ENCODE results near the gene C1orf87.

The C1orf87 gene

DNA sequence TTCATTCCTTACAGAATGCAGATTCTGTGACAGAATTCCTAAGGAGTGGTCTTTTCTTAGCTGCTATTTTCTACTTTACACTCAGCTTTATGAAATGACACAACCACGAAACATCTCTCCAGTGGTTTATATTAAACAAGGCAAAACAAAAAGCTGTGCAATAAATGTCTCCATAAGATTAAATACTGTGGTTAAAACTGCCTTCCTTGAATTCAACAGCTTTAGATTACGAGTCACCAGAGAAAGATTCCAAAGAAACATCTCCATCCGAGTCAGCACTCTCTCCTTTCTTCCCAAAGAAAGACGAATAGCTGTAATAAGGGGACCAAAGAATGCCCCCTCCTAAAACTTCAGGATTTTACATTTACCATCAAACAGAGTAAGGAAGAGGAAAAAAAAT is 4.6 kb upstream of the C1orf87 start:
- no peaks in the 10 kb centered on the region for H3K36me3 ChIP-seq (ENCODE audit: low read length)
- no peaks in the 10 kb centered on the region for H3K27me3 ChIP-seq (ENCODE audit: low read length)
- no peak overlapping the region for H3K4me2 ChIP-seq (ENCODE audit: low read depth, low read length, poor library complexity, severe bottlenecking)
- no peaks in the 10 kb centered on the region for H3K9me2 ChIP-seq (replicated peaks; ENCODE audit: insufficient read depth, low read length)
- no peaks in the 10 kb centered on the region for H3K79me2 ChIP-seq (ENCODE audit: insufficient read depth, low read length)
- H4K20me1 ChIP-seq (ENCODE audit: low read depth, low read length) = no peaks in the 10 kb centered on the region
- H3K9ac ChIP-seq (ENCODE audit: low read length) = no peak overlapping the region
- H3K27ac ChIP-seq (ENCODE audit: low read depth, low read length) = no peak overlapping the region
- no peak for TF ChIP-seq EZH2phosphoT487 (conservative IDR thresholded peaks at IDR 0.05; ENCODE audit: low read length)
- TF ChIP-seq, protein P1, sequence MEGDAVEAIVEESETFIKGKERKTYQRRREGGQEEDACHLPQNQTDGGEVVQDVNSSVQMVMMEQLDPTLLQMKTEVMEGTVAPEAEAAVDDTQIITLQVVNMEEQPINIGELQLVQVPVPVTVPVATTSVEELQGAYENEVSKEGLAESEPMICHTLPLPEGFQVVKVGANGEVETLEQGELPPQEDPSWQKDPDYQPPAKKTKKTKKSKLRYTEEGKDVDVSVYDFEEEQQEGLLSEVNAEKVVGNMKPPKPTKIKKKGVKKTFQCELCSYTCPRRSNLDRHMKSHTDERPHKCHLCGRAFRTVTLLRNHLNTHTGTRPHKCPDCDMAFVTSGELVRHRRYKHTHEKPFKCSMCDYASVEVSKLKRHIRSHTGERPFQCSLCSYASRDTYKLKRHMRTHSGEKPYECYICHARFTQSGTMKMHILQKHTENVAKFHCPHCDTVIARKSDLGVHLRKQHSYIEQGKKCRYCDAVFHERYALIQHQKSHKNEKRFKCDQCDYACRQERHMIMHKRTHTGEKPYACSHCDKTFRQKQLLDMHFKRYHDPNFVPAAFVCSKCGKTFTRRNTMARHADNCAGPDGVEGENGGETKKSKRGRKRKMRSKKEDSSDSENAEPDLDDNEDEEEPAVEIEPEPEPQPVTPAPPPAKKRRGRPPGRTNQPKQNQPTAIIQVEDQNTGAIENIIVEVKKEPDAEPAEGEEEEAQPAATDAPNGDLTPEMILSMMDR (IDR thresholded peaks at IDR 0.05; ENCODE audit: insufficient read depth, low read length, poor library complexity, severe bottlenecking) = no peak
- H2AFZ ChIP-seq (ENCODE audit: low read depth, low read length, severe bottlenecking) = no peak overlapping the region
- H3F3A ChIP-seq (ENCODE audit: insufficient read depth) = no peaks in the 10 kb centered on the region
- H3K4me3 ChIP-seq (ENCODE audit: insufficient read depth, low read length, poor library complexity, severe bottlenecking) = no peak overlapping the region
- no peaks in the 10 kb centered on the region for H3K9me3 ChIP-seq (ENCODE audit: insufficient read depth, low read length)

DNA sequence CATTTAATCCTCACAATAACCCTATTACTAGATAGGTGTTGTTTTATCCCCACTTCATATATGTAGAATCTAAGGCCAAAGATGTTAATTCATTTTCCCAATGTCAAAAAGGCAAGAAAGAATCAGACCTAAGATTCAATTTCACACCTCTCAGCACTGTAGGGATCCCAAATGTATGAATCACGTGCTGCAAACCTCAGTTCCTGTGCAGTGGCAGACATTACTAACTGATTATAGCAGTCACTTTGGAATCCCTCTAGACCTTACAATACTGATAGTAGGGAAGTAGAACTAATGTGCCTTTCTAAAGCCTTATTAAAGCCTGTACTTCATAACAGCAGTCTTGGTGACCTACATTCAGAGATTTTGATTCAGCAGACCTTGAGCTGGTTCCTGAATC is 2.3 kb downstream of the C1orf87 start:
- H3K9me3 ChIP-seq (ENCODE audit: insufficient read depth, low read length) = no peaks in the 10 kb centered on the region

DNA sequence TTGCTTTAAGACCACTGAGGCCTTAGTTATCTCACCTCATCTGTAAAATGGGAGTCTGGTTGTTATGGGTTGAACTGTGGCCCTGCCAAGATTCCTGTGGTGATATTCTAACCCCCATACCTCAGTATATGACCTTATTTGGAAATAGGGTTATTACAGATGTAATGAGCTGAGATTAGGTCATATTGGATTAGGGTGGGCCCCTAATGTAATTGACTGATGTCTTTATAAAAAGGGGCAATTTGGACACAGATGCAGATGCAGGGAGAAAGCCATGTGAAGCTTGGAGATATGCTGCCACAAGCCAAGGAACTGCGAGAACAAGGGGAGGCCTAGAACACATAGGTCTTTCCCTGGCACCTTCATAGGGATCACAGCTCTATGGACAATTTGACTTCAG is 3.9 kb downstream of the C1orf87 start:
- Histone ChIP-seq H3K4me2 (ENCODE audit: low read depth, low read length, poor library complexity, severe bottlenecking) (no peak overlapping the region), H3K36me3 (ENCODE audit: low read length) (no peaks in the 10 kb centered on the region), H3K4me3 (ENCODE audit: insufficient read depth, low read length, poor library complexity, severe bottlenecking) (no peak overlapping the region), H3K9ac (ENCODE audit: low read length) (no peak overlapping the region), H3K9me3 (ENCODE audit: insufficient read depth, low read length) (no peaks in the 10 kb centered on the region), H3K9me2 (replicated peaks; ENCODE audit: insufficient read depth, low read length) (no peaks in the 10 kb centered on the region), H3K79me2 (ENCODE audit: insufficient read depth, low read length) (no peaks in the 10 kb centered on the region), H3K27me3 (ENCODE audit: low read length) (no peaks in the 10 kb centered on the region), H3K27ac (ENCODE audit: low read depth, low read length) (no peak overlapping the region), H3F3A (ENCODE audit: insufficient read depth) (no peaks in the 10 kb centered on the region), H4K20me1 (ENCODE audit: low read depth, low read length) (no peaks in the 10 kb centered on the region), H2AFZ (ENCODE audit: low read depth, low read length, severe bottlenecking) (no peak overlapping the region)
- no peak for TF ChIP-seq EZH2phosphoT487 (conservative IDR thresholded peaks at IDR 0.05; ENCODE audit: low read length)
- TF ChIP-seq, protein P1 (IDR thresholded peaks at IDR 0.05; ENCODE audit: insufficient read depth, low read length, poor library complexity, severe bottlenecking) = no peak

More for the DNA sequence above, 2.3 kb downstream of the C1orf87 start:
- Histone ChIP-seq H3K36me3 (ENCODE audit: low read length) (no peaks in the 10 kb centered on the region), H3K9me2 (replicated peaks; ENCODE audit: insufficient read depth, low read length) (no peaks in the 10 kb centered on the region), H3K79me2 (ENCODE audit: insufficient read depth, low read length) (no peaks in the 10 kb centered on the region), H4K20me1 (ENCODE audit: low read depth, low read length) (no peaks in the 10 kb centered on the region), H3K9ac (ENCODE audit: low read length) (no peak overlapping the region), H3K4me3 (ENCODE audit: insufficient read depth, low read length, poor library complexity, severe bottlenecking) (no peak overlapping the region), H2AFZ (ENCODE audit: low read depth, low read length, severe bottlenecking) (no peak overlapping the region), H3K27me3 (ENCODE audit: low read length) (no peaks in the 10 kb centered on the region), H3F3A (ENCODE audit: insufficient read depth) (no peaks in the 10 kb centered on the region), H3K27ac (ENCODE audit: low read depth, low read length) (no peak overlapping the region), H3K4me2 (ENCODE audit: low read depth, low read length, poor library complexity, severe bottlenecking) (no peak overlapping the region)
- TF ChIP-seq, protein P1 (IDR thresholded peaks at IDR 0.05; ENCODE audit: insufficient read depth, low read length, poor library complexity, severe bottlenecking) = no peak
- TF ChIP-seq EZH2phosphoT487 (conservative IDR thresholded peaks at IDR 0.05; ENCODE audit: low read length) = no peak

Measured in SU-DHL-6 (cell line).